ENCODE measurements around the gene DNER. TPM values are rescaled to one million over a fixed set of nuclear protein-coding genes. Genes with fewer than 3 reads are reported as not detected.

DNER gene
- total RNA-seq, 1 experiment from 2014 or later = 3.7 TPM

DNA sequence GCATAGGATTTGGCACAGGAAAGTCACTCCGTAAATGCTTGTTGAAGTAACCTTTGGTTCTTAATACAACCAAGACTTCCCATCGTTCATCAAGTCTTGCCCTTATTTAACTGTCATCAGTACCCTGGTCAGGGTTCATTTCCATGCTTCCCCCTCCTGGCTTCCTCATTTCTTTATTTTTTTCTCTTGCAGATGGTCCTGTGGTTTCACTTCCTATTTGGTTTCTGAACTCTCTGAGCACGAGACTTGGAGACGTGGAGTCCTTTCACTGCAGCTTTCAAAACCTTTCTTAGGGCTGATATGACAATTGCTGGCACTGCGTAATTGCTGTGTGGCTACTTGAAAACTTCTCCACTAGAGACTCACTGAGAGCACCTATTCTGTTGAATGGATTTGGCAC lies 383.4 kb downstream of the DNER start (continued):
- no peak for TF ChIP-seq ZNF425 (CRISPR knock-in tag; conservative IDR thresholded peaks at IDR 0.05)

DNA sequence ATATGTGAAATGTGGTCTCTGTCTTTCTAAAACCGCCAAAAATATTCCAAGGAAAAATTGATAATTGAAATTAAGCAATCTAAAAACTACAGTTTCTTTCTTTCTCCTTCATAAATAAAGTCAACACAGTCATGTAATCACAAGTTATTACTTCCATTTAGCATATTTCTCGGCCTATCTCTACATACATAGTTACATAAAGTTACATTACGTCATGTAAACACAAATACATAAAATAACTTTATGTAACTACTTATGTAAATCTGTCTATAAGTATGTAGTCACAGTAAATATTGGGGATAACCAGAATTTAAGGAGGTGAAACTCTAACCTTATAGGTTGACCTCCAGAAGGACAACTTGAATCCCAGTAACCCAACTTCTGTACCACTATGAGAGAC lies 394.8 kb downstream of the DNER start:
- POLR2A ChIA-PET = no interaction called here
- CTCF ChIA-PET = no interaction called here
- no peaks in the 10 kb centered on the region for H3K4me1 Mint-ChIP-seq
- no peak for DNase-seq (ENCODE audit: low spot score)
- H3K9me3 Mint-ChIP-seq = peaks cover 19% of the 10 kb centered on the region
- no peak overlapping the region for H3K27ac Mint-ChIP-seq
- peaks cover 3% of the 10 kb centered on the region; the same call in 1 of the 2 replicates for H3K36me3 Mint-ChIP-seq
- TF ChIP-seq NFYB (CRISPR knock-in tag; conservative IDR thresholded peaks at IDR 0.05; ENCODE audit: low read depth) (no peak), RELA (CRISPR knock-in tag; IDR thresholded peaks at IDR 0.05; ENCODE audit: borderline replicate concordance) (no peak), ZNF671 (CRISPR knock-in tag; IDR thresholded peaks at IDR 0.05) (no peak), USF2 (CRISPR knock-in tag; IDR thresholded peaks at IDR 0.05) (no peak), JAZF1 (CRISPR knock-in tag; IDR thresholded peaks at IDR 0.05) (no peak), ESRRA (CRISPR knock-in tag; IDR thresholded peaks at IDR 0.05; ENCODE audit: borderline replicate concordance) (no peak), ZNF263 (CRISPR knock-in tag; IDR thresholded peaks at IDR 0.05; ENCODE audit: low read depth) (no peak), ZNF425 (CRISPR knock-in tag; conservative IDR thresholded peaks at IDR 0.05) (no peak), NFE2L1 (CRISPR knock-in tag; IDR thresholded peaks at IDR 0.05) (no peak), TEAD4 (CRISPR knock-in tag; IDR thresholded peaks at IDR 0.05) (no peak), ZNF423 (CRISPR knock-in tag; IDR thresholded peaks at IDR 0.05) (no peak)
- TF ChIP-seq, protein P1, sequence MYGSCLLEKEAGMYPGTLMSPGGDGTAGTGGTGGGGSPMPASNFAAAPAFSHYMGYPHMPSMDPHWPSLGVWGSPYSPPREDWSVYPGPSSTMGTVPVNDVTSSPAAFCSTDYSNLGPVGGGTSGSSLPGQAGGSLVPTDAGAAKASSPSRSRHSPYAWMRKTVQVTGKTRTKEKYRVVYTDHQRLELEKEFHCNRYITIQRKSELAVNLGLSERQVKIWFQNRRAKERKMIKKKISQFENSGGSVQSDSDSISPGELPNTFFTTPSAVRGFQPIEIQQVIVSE (CRISPR knock-in tag; IDR thresholded peaks at IDR 0.05; ENCODE audit: borderline replicate concordance) = no peak
- TF ChIP-seq, protein P2, sequence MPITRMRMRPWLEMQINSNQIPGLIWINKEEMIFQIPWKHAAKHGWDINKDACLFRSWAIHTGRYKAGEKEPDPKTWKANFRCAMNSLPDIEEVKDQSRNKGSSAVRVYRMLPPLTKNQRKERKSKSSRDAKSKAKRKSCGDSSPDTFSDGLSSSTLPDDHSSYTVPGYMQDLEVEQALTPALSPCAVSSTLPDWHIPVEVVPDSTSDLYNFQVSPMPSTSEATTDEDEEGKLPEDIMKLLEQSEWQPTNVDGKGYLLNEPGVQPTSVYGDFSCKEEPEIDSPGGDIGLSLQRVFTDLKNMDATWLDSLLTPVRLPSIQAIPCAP (CRISPR knock-in tag; IDR thresholded peaks at IDR 0.05) = no peak
- ATAC-seq = no peak
- H3K27me3 Mint-ChIP-seq (ENCODE audit: low read depth) = no peaks in the 10 kb centered on the region
- no peak overlapping the region for H3K4me3 Mint-ChIP-seq

- Mint-ChIP-seq H3K36me3 (no peaks in the 10 kb centered on the region), H3K4me1 (no peaks in the 10 kb centered on the region), H3K27ac (no peak overlapping the region), H3K4me3 (no peak overlapping the region), H3K27me3 (ENCODE audit: low read depth) (no peaks in the 10 kb centered on the region), H3K9me3 (peaks cover 3% of the 10 kb centered on the region)
- DNase-seq (ENCODE audit: low spot score) (no peak), ATAC-seq (no peak)
- ChIA-PET CTCF (no interaction called here), POLR2A (no interaction called here)
- TF ChIP-seq TCF7 (CRISPR knock-in tag; IDR thresholded peaks at IDR 0.05; ENCODE audit: low read depth) (no peak), E2F4 (CRISPR knock-in tag; IDR thresholded peaks at IDR 0.05; ENCODE audit: borderline replicate concordance, low read depth) (no peak), OVOL2 (CRISPR knock-in tag; IDR thresholded peaks at IDR 0.05; ENCODE audit: borderline replicate concordance) (no peak), JUN (CRISPR knock-in tag; IDR thresholded peaks at IDR 0.05) (no peak), ZNF396 (CRISPR knock-in tag; IDR thresholded peaks at IDR 0.05; ENCODE audit: borderline replicate concordance) (no peak), ZNF138 (CRISPR knock-in tag; conservative IDR thresholded peaks at IDR 0.05) (no peak), E2F5 (CRISPR knock-in tag; IDR thresholded peaks at IDR 0.05) (no peak), RELA (CRISPR knock-in tag; IDR thresholded peaks at IDR 0.05; ENCODE audit: borderline replicate concordance) (no peak), ZNF121 (CRISPR knock-in tag; IDR thresholded peaks at IDR 0.05) (no peak), SP1 (CRISPR knock-in tag; conservative IDR thresholded peaks at IDR 0.05) (no peak), NR2C2 (CRISPR knock-in tag; IDR thresholded peaks at IDR 0.05) (no peak)
- TF ChIP-seq, protein P3, sequence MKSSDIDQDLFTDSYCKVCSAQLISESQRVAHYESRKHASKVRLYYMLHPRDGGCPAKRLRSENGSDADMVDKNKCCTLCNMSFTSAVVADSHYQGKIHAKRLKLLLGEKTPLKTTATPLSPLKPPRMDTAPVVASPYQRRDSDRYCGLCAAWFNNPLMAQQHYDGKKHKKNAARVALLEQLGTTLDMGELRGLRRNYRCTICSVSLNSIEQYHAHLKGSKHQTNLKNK (CRISPR knock-in tag; IDR thresholded peaks at IDR 0.05) = no peak
- TF ChIP-seq, protein P4, sequence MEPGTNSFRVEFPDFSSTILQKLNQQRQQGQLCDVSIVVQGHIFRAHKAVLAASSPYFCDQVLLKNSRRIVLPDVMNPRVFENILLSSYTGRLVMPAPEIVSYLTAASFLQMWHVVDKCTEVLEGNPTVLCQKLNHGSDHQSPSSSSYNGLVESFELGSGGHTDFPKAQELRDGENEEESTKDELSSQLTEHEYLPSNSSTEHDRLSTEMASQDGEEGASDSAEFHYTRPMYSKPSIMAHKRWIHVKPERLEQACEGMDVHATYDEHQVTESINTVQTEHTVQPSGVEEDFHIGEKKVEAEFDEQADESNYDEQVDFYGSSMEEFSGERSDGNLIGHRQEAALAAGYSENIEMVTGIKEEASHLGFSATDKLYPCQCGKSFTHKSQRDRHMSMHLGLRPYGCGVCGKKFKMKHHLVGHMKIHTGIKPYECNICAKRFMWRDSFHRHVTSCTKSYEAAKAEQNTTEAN (CRISPR knock-in tag; IDR thresholded peaks at IDR 0.05) = no peak
These were observed 400.2 kb downstream of the DNER start for GRCh38 chr2:229314117-229314516.

Measured in WTC11 (cell line).